HepG2 (cell line): Measurements from ENCODE around the gene FBXW8. TPM values are rescaled to one million over a fixed set of nuclear protein-coding genes. Genes with fewer than 3 reads are reported as not detected.

Source experiments
- ATAC-seq: fragments of 200-7000 bp; cut with Tn5 transposase; 3 replicates; pipeline ENCODE4 v1.9.1; 2020; ENCODE audit warnings: mild to moderate bottlenecking, moderate library complexity
- BruUV-seq: library from RNA; stranded (reverse); fragments of 400-500 nt; replicated peaks from 2 replicates; lab custom pipeline; 2021; lab: Mats Ljungman, UMichigan
- CTCF ChIA-PET: fragments of 300-600 bp; formaldehyde crosslinking; extraction: SDS; loops from one replicate; lab custom pipeline; 2021; ENCODE audit warnings: low total read pairs, inconsistent platforms, low intra/inter-chr PET ratio; lab: Yijun Ruan, JAX
- POLR2A ChIA-PET: fragments of 350-600 bp; sonication (Branson Sonifier 250); formaldehyde crosslinking; loops from one replicate; lab custom pipeline; 2020; ENCODE audit warnings: antibody characterized with exemption, inconsistent platforms; lab: Yijun Ruan, JAX
- DNase-seq: peaks from one replicate; pipeline ENCODE4 v3.0.0-alpha.2; 2015; ENCODE audit warnings: low spot score
- FAIRE-seq: peaks from 3 replicates; lab custom pipeline; 2011; peaks lifted over from hg19 to GRCh38; lab: Jason Lieb, UNC
- H2AFZ ChIP-seq: one replicate; pipeline ENCODE4 v1.6.1; 2011; ENCODE audit warnings: low read length, inconsistent platforms
- H3K27ac ChIP-seq: fragments of 300-600 bp; 3 replicates; pipeline ENCODE4 v1.8.0; 2011; ENCODE audit warnings: mixed run types, mild to moderate bottlenecking, mixed read lengths, low read length, inconsistent platforms; ENCODE audit not compliant: insufficient read depth; ENCODE audit errors: extremely low read length
- H3K27me3 ChIP-seq, 2 experiments: fragments of 200-600 bp in 1 of 2; 2 replicates in 1 of 2; 3 replicates in 1 of 2; pipeline versions ENCODE4 v1.6.0 to v1.8.0; 2011; ENCODE audit warnings: low read length in 2 of 2, mild to moderate bottlenecking in 2 of 2, moderate library complexity in 2 of 2, inconsistent platforms in 1 of 2; ENCODE audit not compliant: insufficient read depth in 2 of 2, control insufficient read depth in 1 of 2
- H3K36me3 ChIP-seq, 2 experiments: fragments of 200-600 bp in 1 of 2; replicated peaks in 1 of 2; 2 replicates in 1 of 2; 3 replicates in 1 of 2; pipeline versions ENCODE4 v1.5.1 to v1.8.0; 2011; ENCODE audit warnings: low read length in 2 of 2, inconsistent platforms in 1 of 2; ENCODE audit not compliant: insufficient read depth in 2 of 2, control insufficient read depth in 1 of 2
- H3K4me1 ChIP-seq: 2 replicates; pipeline ENCODE4 v1.5.1; 2012; ENCODE audit warnings: low read length, inconsistent platforms; ENCODE audit not compliant: insufficient read depth
- H3K4me2 ChIP-seq: 2 replicates; pipeline ENCODE4 v1.6.0; 2011; ENCODE audit warnings: low read depth, low read length, inconsistent platforms
- H3K4me3 ChIP-seq, 3 experiments: fragments of 200-600 bp in 1 of 3; sonication (generic), shearing (Covaris generic) in 1 of 3; replicated peaks in 1 of 3; 2 replicates each; pipeline ENCODE4 v1.5.1; 2011 to 2016; ENCODE audit warnings: low read length in 3 of 3, inconsistent platforms in 2 of 3, low read depth in 2 of 3, mild to moderate bottlenecking in 2 of 3, control low read depth in 1 of 3, mixed read lengths in 1 of 3; ENCODE audit not compliant: insufficient read depth in 1 of 3
- H3K79me2 ChIP-seq: one replicate; pipeline ENCODE4 v1.6.1; 2011; ENCODE audit warnings: low read length, inconsistent platforms; ENCODE audit not compliant: insufficient read depth
- H3K9ac ChIP-seq: 2 replicates; pipeline ENCODE4 v1.6.0; 2011; ENCODE audit warnings: mild to moderate bottlenecking, low read depth, low read length, inconsistent platforms; ENCODE audit not compliant: insufficient read depth
- H3K9me3 ChIP-seq: 2 replicates; pipeline ENCODE4 v1.5.1; 2012; ENCODE audit warnings: mild to moderate bottlenecking, low read length
- H4K20me1 ChIP-seq: 2 replicates; pipeline ENCODE4 v1.6.0; 2011; ENCODE audit warnings: inconsistent platforms, mild to moderate bottlenecking, low read length, moderate library complexity; ENCODE audit not compliant: insufficient read depth
- ATAD3A ChIP-seq: sonication (generic); formaldehyde crosslinking; IDR thresholded peaks from 2 replicates; pipeline ENCODE4 v1.4.0; 2020; ENCODE audit warnings: missing genetic modification reagents
- CHD4 ChIP-seq: fragments of 200-600 bp; sonication (generic); IDR thresholded peaks from 2 replicates; pipeline ENCODE4 v1.7.0; 2017; ENCODE audit warnings: mild to moderate bottlenecking, low read length, borderline replicate concordance
- ELF3 ChIP-seq: IDR thresholded peaks from 2 replicates; pipeline ENCODE4 v1.6.1; 2016; ENCODE audit warnings: missing genetic modification reagents, missing compliant biosample characterization
- ESRRA ChIP-seq: sonication (generic); formaldehyde crosslinking; IDR thresholded peaks from 2 replicates; pipeline ENCODE4 v1.5.1; 2020; ENCODE audit warnings: mild to moderate bottlenecking, low read depth, missing genetic modification reagents
- GLI4 ChIP-seq: sonication (generic); formaldehyde crosslinking; IDR thresholded peaks from 2 replicates; pipeline ENCODE4 v1.5.1; 2020; ENCODE audit warnings: missing genetic modification reagents, mild to moderate bottlenecking, moderate library complexity, borderline replicate concordance
- GZF1 ChIP-seq: sonication (generic); formaldehyde crosslinking; IDR thresholded peaks from 2 replicates; pipeline ENCODE4 v1.5.1; 2020; ENCODE audit warnings: mild to moderate bottlenecking, missing genetic modification reagents
- HMGA1 ChIP-seq: sonication (generic); formaldehyde crosslinking; conservative IDR thresholded peaks from 2 replicates; pipeline ENCODE4 v1.4.0; 2020; ENCODE audit warnings: missing genetic modification reagents
- ISL2 ChIP-seq: sonication (generic); formaldehyde crosslinking; IDR thresholded peaks from 2 replicates; pipeline ENCODE4 v1.5.0; 2020; ENCODE audit warnings: missing genetic modification reagents
- KDM6A ChIP-seq: IDR thresholded peaks from 2 replicates; pipeline ENCODE4 v1.6.1; 2016; ENCODE audit warnings: low read depth
- SIN3A ChIP-seq: IDR thresholded peaks from 2 replicates; pipeline ENCODE4 v1.6.1; 2011; ENCODE audit warnings: low read depth, mild to moderate bottlenecking, control low read depth, low read length, borderline replicate concordance
- SSRP1 ChIP-seq: IDR thresholded peaks from 2 replicates; pipeline ENCODE4 v1.6.1; 2016; ENCODE audit warnings: control low read depth
- ZFP36L2 ChIP-seq: sonication (generic); formaldehyde crosslinking; IDR thresholded peaks from 2 replicates; pipeline ENCODE4 v1.4.0; 2020; ENCODE audit warnings: missing genetic modification reagents
- ZFP41 ChIP-seq: sonication (generic); formaldehyde crosslinking; IDR thresholded peaks from 2 replicates; pipeline ENCODE4 v1.4.0; 2020; ENCODE audit warnings: mild to moderate bottlenecking, missing genetic modification reagents, borderline replicate concordance
- ZNF10 ChIP-seq: sonication (generic); formaldehyde crosslinking; IDR thresholded peaks from 2 replicates; pipeline ENCODE4 v1.4.0; 2020; ENCODE audit warnings: mild to moderate bottlenecking, low read depth, missing genetic modification reagents, borderline replicate concordance
- ZNF546 ChIP-seq: sonication (generic); formaldehyde crosslinking; conservative IDR thresholded peaks from 2 replicates; pipeline ENCODE4 v1.8.1; 2023; ENCODE audit warnings: mild to moderate bottlenecking, missing genetic modification reagents
- ZNF589 ChIP-seq: sonication (generic); formaldehyde crosslinking; conservative IDR thresholded peaks from 2 replicates; pipeline ENCODE4 v1.8.0; 2022; ENCODE audit warnings: mild to moderate bottlenecking, moderate library complexity, missing genetic modification reagents
- ZSCAN30 ChIP-seq: sonication (generic); formaldehyde crosslinking; IDR thresholded peaks from 2 replicates; pipeline ENCODE4 v1.5.0; 2020; ENCODE audit warnings: mild to moderate bottlenecking, missing genetic modification reagents
- WGBS: methylation state at CpG from one replicate; pipeline ENCODE4 v1.1.6; 2017; ENCODE audit warnings: low lambda C conversion rate; 5-methylcytosine and 5-hydroxymethylcytosine counted together
- in situ Hi-C: cut with HindIII; loops from 2 replicates; pipeline ENCODE4 v1.10.0; 2017; ENCODE audit warnings: low pct_unique_long_range_greater_than_20kb; ENCODE audit not compliant: extremely low pct_ligation_motif_present
- intact Hi-C: fragments of 100-400 bp; cut with micrococcal nuclease; formaldehyde crosslinking; loops from one replicate; pipeline ENCODE4 v1.10.0; 2022; ENCODE audit not compliant: unreplicated experiment
- polyA plus RNA-seq, 8 experiments: library from polyadenylated mRNA; depleted of rRNA in 3 of 8; stranded (reverse) in 7 of 8; unstranded in 1 of 8; fragments of >200 nt; fragmentation: Illumina TruSeq in 4 of 8; extraction: Trizol in 4 of 8; gene quantifications; 2 replicates each; pipeline versions ENCODE4 v1.2.1 to v1.2.3, GENCODE V29; 2011 to 2016; ENCODE audit warnings: low read depth in 4 of 8, missing spikeins in 1 of 8, mixed read lengths in 1 of 8; ENCODE audit not compliant: insufficient read depth in 1 of 8
- total RNA-seq, 5 experiments: library from RNA; depleted of rRNA; stranded (reverse); fragments of >200 nt; fragmentation: Illumina TruSeq; extraction: Trizol; gene quantifications; 2 replicates each; pipeline ENCODE4 v1.2.3, GENCODE V29; 2016; ENCODE audit warnings: low read depth in 1 of 5
- TF ChIP-seq, protein P1 (sequence below): sonication (generic); formaldehyde crosslinking; IDR thresholded peaks from 2 replicates; pipeline ENCODE4 v1.5.1; 2020; ENCODE audit warnings: missing genetic modification reagents, mild to moderate bottlenecking, borderline replicate concordance
- TF ChIP-seq, protein P2 (sequence below): sonication (generic); formaldehyde crosslinking; IDR thresholded peaks from 2 replicates; pipeline ENCODE4 v1.8.1; 2022; ENCODE audit warnings: mild to moderate bottlenecking, missing genetic modification reagents
- TF ChIP-seq, protein P3 (sequence below): sonication (generic); formaldehyde crosslinking; IDR thresholded peaks from 2 replicates; pipeline ENCODE4 v1.9.0; 2021; ENCODE audit warnings: missing genetic modification reagents, mild to moderate bottlenecking, borderline replicate concordance
- TF ChIP-seq, protein P4 (sequence below): sonication (generic); formaldehyde crosslinking; IDR thresholded peaks from 2 replicates; pipeline ENCODE4 v1.5.0; 2020; ENCODE audit warnings: mild to moderate bottlenecking, missing genetic modification reagents, borderline replicate concordance

Gene FBXW8
- total and polyA plus RNA-seq, 2 of the 13 experiments (the other 11 are each of a cell fraction or from before 2014, with no cell fraction given), result 5.1 to 5.9 TPM

DNA sequence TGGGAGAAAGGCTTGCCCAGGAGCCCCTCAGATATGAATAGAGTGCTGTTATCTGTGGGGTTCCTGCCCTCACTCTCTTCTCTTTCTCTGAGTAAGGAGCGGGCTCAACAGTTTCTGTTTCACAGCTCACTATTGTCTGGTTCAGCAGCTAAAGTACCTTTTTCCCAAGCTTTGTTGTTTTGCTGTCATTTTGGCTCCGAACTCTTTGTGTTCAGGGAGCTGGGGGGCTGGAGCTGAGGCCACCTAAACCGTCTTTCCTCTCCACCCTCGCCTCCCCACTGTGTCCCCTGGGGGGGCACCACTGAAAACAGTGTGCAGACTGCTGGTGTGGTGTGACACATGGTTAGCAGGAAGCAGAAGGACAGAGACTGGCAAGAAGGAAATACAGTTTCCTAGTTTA, 51.4 kb downstream of the FBXW8 start (continued):
- TF ChIP-seq GLI4 (CRISPR knock-in tag) (no peak), ZNF589 (CRISPR knock-in tag) (no peak), ZNF546 (CRISPR knock-in tag) (no peak), SIN3A (no peak), SSRP1 (CRISPR knock-in tag) (no peak), ZSCAN30 (no peak), ZFP41 (no peak), ATAD3A (CRISPR knock-in tag) (no peak), KDM6A (CRISPR knock-in tag) (no peak), HMGA1 (CRISPR knock-in tag) (no peak), ZFP36L2 (CRISPR knock-in tag) (no peak)
- TF ChIP-seq, protein P1, sequence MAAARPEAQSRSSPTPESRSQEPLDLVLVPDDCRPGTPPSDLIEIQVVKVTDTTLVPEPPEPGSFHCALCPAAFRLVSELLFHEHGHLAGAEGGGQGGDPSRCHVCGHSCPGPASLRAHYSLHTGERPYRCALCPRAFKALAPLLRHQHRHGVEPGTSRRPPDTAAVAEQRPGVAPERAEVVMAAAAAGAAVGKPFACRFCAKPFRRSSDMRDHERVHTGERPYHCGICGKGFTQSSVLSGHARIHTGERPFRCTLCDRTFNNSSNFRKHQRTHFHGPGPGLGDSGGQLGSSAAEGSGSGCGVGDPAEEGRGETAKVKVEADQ (CRISPR knock-in tag), result no peak
- TF ChIP-seq, protein P2, sequence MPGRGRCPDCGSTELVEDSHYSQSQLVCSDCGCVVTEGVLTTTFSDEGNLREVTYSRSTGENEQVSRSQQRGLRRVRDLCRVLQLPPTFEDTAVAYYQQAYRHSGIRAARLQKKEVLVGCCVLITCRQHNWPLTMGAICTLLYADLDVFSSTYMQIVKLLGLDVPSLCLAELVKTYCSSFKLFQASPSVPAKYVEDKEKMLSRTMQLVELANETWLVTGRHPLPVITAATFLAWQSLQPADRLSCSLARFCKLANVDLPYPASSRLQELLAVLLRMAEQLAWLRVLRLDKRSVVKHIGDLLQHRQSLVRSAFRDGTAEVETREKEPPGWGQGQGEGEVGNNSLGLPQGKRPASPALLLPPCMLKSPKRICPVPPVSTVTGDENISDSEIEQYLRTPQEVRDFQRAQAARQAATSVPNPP (CRISPR knock-in tag), result no peak
- TF ChIP-seq, all 625 proteins: peak for 0

DNA sequence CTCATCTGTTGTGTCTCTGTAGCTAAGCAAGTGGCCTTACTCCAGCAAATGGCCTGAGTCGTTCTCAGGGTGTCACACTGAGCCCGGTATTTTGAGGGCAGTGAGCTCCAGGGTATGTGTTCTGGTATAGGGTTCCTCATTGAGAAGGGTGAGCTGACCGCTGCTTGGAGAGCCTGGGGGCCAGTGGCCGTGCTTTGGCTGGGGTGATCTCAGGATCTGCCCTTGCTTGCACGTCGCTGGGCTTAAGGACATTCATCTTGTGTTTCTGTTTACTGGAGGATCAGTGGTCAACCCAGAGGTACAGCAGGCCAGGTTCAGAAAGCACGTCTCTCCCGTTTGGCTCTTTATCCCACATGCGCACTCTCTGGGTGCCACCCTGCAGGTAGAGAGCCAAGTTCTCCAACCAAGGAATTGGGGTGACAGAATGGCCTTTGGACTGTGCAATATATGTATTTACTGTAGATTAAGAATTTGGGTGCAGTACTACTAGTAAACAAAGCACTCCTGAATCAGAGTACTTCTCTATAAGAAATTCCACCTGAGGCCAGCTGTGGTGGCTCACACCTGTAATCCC, 52.1 kb downstream of the FBXW8 start:
- H3K36me3 ChIP-seq, result peaks cover 2 to 7% of the 10 kb centered on the region in 2 experiments; a peak in 3 of 5 replicates
- no peaks in the 10 kb centered on the region for H3K4me1 ChIP-seq
- FAIRE-seq (no peak), ATAC-seq (no peak), DNase-seq (no peak)
- no peak overlapping the region for H2AFZ ChIP-seq
- H3K27ac ChIP-seq, result no peak overlapping the region
- H3K4me2 ChIP-seq, result no peak overlapping the region
- no peaks in the 10 kb centered on the region for H4K20me1 ChIP-seq
- no TSS peak for BruUV-seq
- 100% methylated on average over 8 of the region's 9 CpGs for WGBS
- H3K9ac ChIP-seq, result no peak overlapping the region
- CTCF ChIA-PET, result no interaction called here
- no peaks in the 10 kb centered on the region for H3K27me3 ChIP-seq
- intact Hi-C loops (no loop called here), in situ Hi-C loops (no loop called here)
- POLR2A ChIA-PET, result no interaction called here
- H3K79me2 ChIP-seq, result no peaks in the 10 kb centered on the region
- no peak overlapping the region for H3K4me3 ChIP-seq
- H3K9me3 ChIP-seq, result no peaks in the 10 kb centered on the region
- TF ChIP-seq, protein P3, sequence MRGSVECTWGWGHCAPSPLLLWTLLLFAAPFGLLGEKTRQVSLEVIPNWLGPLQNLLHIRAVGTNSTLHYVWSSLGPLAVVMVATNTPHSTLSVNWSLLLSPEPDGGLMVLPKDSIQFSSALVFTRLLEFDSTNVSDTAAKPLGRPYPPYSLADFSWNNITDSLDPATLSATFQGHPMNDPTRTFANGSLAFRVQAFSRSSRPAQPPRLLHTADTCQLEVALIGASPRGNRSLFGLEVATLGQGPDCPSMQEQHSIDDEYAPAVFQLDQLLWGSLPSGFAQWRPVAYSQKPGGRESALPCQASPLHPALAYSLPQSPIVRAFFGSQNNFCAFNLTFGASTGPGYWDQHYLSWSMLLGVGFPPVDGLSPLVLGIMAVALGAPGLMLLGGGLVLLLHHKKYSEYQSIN (CRISPR knock-in tag), result no peak
- TF ChIP-seq ISL2 (CRISPR knock-in tag) (no peak), GZF1 (CRISPR knock-in tag) (no peak), ZNF10 (CRISPR knock-in tag) (no peak), ELF3 (CRISPR knock-in tag) (no peak), HMGA1 (CRISPR knock-in tag) (no peak), CHD4 (no peak), ESRRA (CRISPR knock-in tag) (no peak)
- TF ChIP-seq, protein P4, sequence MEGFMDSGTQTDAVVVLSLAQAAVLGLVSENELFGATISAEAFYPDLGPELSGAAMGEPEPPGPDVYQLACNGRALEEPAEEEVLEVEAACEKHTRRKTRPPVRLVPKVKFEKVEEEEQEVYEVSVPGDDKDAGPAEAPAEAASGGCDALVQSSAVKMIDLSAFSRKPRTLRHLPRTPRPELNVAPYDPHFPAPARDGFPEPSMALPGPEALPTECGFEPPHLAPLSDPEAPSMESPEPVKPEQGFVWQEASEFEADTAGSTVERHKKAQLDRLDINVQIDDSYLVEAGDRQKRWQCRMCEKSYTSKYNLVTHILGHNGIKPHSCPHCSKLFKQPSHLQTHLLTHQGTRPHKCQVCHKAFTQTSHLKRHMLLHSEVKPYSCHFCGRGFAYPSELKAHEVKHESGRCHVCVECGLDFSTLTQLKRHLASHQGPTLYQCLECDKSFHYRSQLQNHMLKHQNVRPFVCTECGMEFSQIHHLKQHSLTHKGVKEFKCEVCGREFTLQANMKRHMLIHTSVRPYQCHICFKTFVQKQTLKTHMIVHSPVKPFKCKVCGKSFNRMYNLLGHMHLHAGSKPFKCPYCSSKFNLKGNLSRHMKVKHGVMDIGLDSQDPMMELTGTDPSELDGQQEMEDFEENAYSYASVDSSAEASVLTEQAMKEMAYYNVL (CRISPR knock-in tag), result no peak
